Measurements from ENCODE around the gene PYGO1. TPM values are rescaled to one million over a fixed set of nuclear protein-coding genes. Genes with fewer than 3 reads are reported as not detected.

The PYGO1 gene
- total RNA-seq, 1 donor from 2014 or later, result 16.1 TPM

GRCh38 chr15:55532944-55533343, 55.2 kb downstream of the PYGO1 start:
- peaks cover 14% of the 10 kb centered on the region for H3K4me1 Mint-ChIP-seq (ENCODE audit: unreplicated experiment)
- no peaks in the 10 kb centered on the region for H3K9me3 Mint-ChIP-seq (ENCODE audit: unreplicated experiment)
- H3K27me3 Mint-ChIP-seq (ENCODE audit: unreplicated experiment), result no peaks in the 10 kb centered on the region
- DNase-seq (ENCODE audit: extremely low spot score, unreplicated experiment), result no peak
- H3K4me3 Mint-ChIP-seq (ENCODE audit: unreplicated experiment), result no peak overlapping the region
- H3K27ac Mint-ChIP-seq (ENCODE audit: unreplicated experiment), result no peak overlapping the region
- H3K36me3 Mint-ChIP-seq (ENCODE audit: unreplicated experiment), result no peaks in the 10 kb centered on the region
- no peak for TF ChIP-seq CTCF (IDR thresholded peaks at IDR 0.05)

- Mint-ChIP-seq H3K36me3 (ENCODE audit: unreplicated experiment) (no peaks in the 10 kb centered on the region), H3K4me3 (ENCODE audit: unreplicated experiment) (no peak overlapping the region), H3K4me1 (ENCODE audit: unreplicated experiment) (peaks cover 11% of the 10 kb centered on the region), H3K27ac (ENCODE audit: unreplicated experiment) (no peak overlapping the region), H3K9me3 (ENCODE audit: unreplicated experiment) (no peaks in the 10 kb centered on the region), H3K27me3 (ENCODE audit: unreplicated experiment) (no peaks in the 10 kb centered on the region)
- no peak for TF ChIP-seq CTCF (IDR thresholded peaks at IDR 0.05)
- no peak for DNase-seq (ENCODE audit: extremely low spot score, unreplicated experiment)
Measured at GRCh38 chr15:55530861-55531313, 57.3 kb downstream of the PYGO1 start.

- Mint-ChIP-seq H3K27me3 (ENCODE audit: unreplicated experiment) (peaks cover 7% of the 10 kb centered on the region), H3K36me3 (ENCODE audit: unreplicated experiment) (no peaks in the 10 kb centered on the region), H3K27ac (ENCODE audit: unreplicated experiment) (no peak overlapping the region), H3K4me3 (ENCODE audit: unreplicated experiment) (no peak overlapping the region), H3K9me3 (ENCODE audit: unreplicated experiment) (no peaks in the 10 kb centered on the region), H3K4me1 (ENCODE audit: unreplicated experiment) (peaks cover 11% of the 10 kb centered on the region)
- no peak for TF ChIP-seq CTCF (IDR thresholded peaks at IDR 0.05)
- DNase-seq (ENCODE audit: extremely low spot score, unreplicated experiment), result no peak
Measured at GRCh38 chr15:55528812-55529211, 59.3 kb downstream of the PYGO1 start.

GRCh38 chr15:55527150-55527549, 61.0 kb downstream of the PYGO1 start:
- Mint-ChIP-seq H3K36me3 (ENCODE audit: unreplicated experiment) (peaks cover 5% of the 10 kb centered on the region), H3K4me1 (ENCODE audit: unreplicated experiment) (peaks cover 11% of the 10 kb centered on the region), H3K27me3 (ENCODE audit: unreplicated experiment) (peaks cover 21% of the 10 kb centered on the region), H3K4me3 (ENCODE audit: unreplicated experiment) (no peak overlapping the region), H3K27ac (ENCODE audit: unreplicated experiment) (no peak overlapping the region), H3K9me3 (ENCODE audit: unreplicated experiment) (peaks cover 5% of the 10 kb centered on the region)
- TF ChIP-seq CTCF (IDR thresholded peaks at IDR 0.05), result no peak
- no peak for DNase-seq (ENCODE audit: extremely low spot score, unreplicated experiment)

GRCh38 chr15:55526559-55527036, 61.5 kb downstream of the PYGO1 start:
- Mint-ChIP-seq H3K9me3 (ENCODE audit: unreplicated experiment) (peaks cover 5% of the 10 kb centered on the region), H3K36me3 (ENCODE audit: unreplicated experiment) (peaks cover 5% of the 10 kb centered on the region), H3K4me3 (ENCODE audit: unreplicated experiment) (no peak overlapping the region), H3K27ac (ENCODE audit: unreplicated experiment) (no peak overlapping the region), H3K27me3 (ENCODE audit: unreplicated experiment) (peaks cover 25% of the 10 kb centered on the region), H3K4me1 (ENCODE audit: unreplicated experiment) (peaks cover 11% of the 10 kb centered on the region)
- peak; percentile 68 for TF ChIP-seq CTCF (IDR thresholded peaks at IDR 0.05)
- no peak for DNase-seq (ENCODE audit: extremely low spot score, unreplicated experiment)
